Panc1 (cell line): ENCODE data around the gene PPP2R2B.

ENCODE experiments used
- POLR2AphosphoS5 ChIP-seq: IDR thresholded peaks from 2 replicates; pipeline ENCODE4 v1.6.1; 2012; ENCODE audit warnings: mild to moderate bottlenecking, low read depth, low read length, moderate library complexity
- TF ChIP-seq, protein P1 (sequence below): fragments of 450-650 bp; IDR thresholded peaks from 2 replicates; pipeline ENCODE4 v1.5.1; 2017; ENCODE audit warnings: mild to moderate bottlenecking

DNA sequence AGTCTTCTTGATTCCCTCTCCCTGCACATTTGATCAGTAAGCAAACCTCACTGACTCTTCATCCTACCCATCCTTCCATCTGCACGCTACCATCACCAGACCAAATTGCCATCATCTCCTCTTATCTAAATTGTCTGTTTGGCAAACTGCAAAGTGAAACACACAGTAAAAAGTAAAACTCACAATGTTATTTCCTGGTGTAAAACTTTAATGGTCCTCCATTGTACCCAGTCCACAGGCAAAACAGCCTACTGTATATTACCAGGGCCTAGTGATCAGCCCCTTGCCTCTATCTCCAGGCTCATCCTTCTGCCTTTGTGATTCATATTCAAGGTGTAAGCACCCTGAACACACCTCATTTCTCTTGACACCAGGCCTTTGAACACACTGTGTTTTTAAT is 279.3 kb downstream of the PPP2R2B start:
- TF ChIP-seq, protein P1, sequence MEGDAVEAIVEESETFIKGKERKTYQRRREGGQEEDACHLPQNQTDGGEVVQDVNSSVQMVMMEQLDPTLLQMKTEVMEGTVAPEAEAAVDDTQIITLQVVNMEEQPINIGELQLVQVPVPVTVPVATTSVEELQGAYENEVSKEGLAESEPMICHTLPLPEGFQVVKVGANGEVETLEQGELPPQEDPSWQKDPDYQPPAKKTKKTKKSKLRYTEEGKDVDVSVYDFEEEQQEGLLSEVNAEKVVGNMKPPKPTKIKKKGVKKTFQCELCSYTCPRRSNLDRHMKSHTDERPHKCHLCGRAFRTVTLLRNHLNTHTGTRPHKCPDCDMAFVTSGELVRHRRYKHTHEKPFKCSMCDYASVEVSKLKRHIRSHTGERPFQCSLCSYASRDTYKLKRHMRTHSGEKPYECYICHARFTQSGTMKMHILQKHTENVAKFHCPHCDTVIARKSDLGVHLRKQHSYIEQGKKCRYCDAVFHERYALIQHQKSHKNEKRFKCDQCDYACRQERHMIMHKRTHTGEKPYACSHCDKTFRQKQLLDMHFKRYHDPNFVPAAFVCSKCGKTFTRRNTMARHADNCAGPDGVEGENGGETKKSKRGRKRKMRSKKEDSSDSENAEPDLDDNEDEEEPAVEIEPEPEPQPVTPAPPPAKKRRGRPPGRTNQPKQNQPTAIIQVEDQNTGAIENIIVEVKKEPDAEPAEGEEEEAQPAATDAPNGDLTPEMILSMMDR: no peak
- TF ChIP-seq POLR2AphosphoS5: no peak
